Measurements from ENCODE around the gene ZNF699. TPM values are rescaled to one million over a fixed set of nuclear protein-coding genes. Genes with fewer than 3 reads are reported as not detected.

The ZNF699 gene
- total and polyA plus RNA-seq, 10 of the 15 experiments (the other 5 are each of a cell fraction or from before 2014, with no cell fraction given) = 0.04 to 2.9 (median 1.7) TPM

DNA sequence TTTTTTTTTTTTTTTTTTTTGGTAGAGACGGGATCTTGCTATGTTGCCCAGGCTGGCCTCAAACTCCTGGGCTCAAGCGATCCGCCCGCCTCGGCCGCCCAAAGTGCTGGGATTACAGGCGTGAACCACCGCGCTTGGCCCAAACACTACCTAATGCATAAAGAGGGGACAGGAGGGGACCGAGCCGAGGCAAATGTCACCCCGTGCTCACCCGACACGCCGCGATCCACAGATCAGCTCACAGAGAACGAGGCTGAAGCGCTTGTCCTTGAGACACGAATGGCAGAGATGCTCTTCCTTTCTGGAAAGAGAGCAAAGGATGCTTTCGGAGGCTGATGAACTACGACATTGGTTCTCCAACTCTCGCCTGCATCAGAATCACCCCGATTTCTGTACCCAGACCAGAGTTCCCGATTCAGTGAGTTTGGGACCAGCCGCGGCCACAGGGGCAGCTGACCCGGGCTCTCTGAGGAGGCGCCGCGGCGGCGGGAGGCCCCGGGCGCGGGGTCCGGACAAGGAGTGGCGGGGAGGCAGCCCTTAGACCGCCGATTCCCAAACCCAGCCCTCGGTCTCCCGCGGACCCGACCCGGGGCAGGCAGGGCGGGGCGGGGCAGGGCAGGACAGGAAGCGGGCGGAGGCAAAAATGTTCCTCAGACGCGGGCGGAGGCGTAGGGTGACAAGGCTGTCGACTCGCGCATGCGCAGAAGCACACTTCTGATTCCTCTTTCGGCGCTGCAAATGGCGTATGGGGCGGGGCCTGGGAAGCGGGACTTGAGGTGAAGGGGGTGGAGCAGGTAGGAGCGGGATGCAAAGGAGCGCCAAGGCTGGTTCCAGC lies at the start of gene ZNF699 (continued):
- TF ChIP-seq CEBPZ (IDR thresholded peaks at IDR 0.05; ENCODE audit: low read depth, low read length) (no peak), MXI1 (IDR thresholded peaks at IDR 0.05; ENCODE audit: low read depth, low read length) (no peak), STAT3 (IDR thresholded peaks at IDR 0.05; ENCODE audit: low read depth, low read length) (no peak), PAX8 (IDR thresholded peaks at IDR 0.05) (no peak), ZNF592 (IDR thresholded peaks at IDR 0.05) (no peak), NKRF (conservative IDR thresholded peaks at IDR 0.05) (no peak), SIN3A (IDR thresholded peaks at IDR 0.05; ENCODE audit: low read depth, low read length) (0 out of 2 replicates have a peak, but pooled peaks have one; percentile 4), CREB1 (IDR thresholded peaks at IDR 0.05; ENCODE audit: low read depth) (no peak), FOXK2 (IDR thresholded peaks at IDR 0.05) (no peak), BCL3 (IDR thresholded peaks at IDR 0.05; ENCODE audit: borderline replicate concordance, insufficient read depth, low read depth, low read length, poor library complexity, severe bottlenecking) (no peak), ZBTB4 (CRISPR knock-in tag; IDR thresholded peaks at IDR 0.05) (no peak), EZH2 (IDR thresholded peaks at IDR 0.05; ENCODE audit: borderline replicate concordance, control insufficient read depth, low read depth, low read length) (no peak), BHLHE40 (IDR thresholded peaks at IDR 0.05; ENCODE audit: borderline replicate concordance in 1 of 2, low read depth in 2 of 2, low read length in 1 of 2) (peak in 1 of 2 experiments; percentile 21; a peak in 1 of 4 replicates)
